Gastrocnemius medialis (tissue), 4 donors: ENCODE results near the gene NAIP.
"Not testable (repeated sequence)": the region's sequence is repeated elsewhere in the genome, so short reads cannot be mapped to it uniquely, and the experiment has no call there.

Experiments
- CTCF ChIP-seq, 5 experiments: fragments of 450-650 bp in 3 of 5; fragments of 200-600 bp in 2 of 5; sonication (generic) in 2 of 5; IDR thresholded peaks in 4 of 5; conservative IDR thresholded peaks in 1 of 5; 1 replicate in 4 of 5; 2 replicates in 1 of 5; pipeline ENCODE4 v1.5.1; 2016 to 2019; ENCODE audit warnings: antibody characterized with exemption in 5 of 5, mild to moderate bottlenecking in 3 of 5, moderate library complexity in 3 of 5
- POLR2A ChIP-seq, 2 donors: fragments of 450-650 bp; IDR thresholded peaks; one replicate each; pipeline ENCODE4 v1.6.1; 2017; ENCODE audit warnings: antibody characterized with exemption in 2 of 2, mild to moderate bottlenecking in 2 of 2, moderate library complexity in 2 of 2

- TF ChIP-seq CTCF (IDR thresholded peaks at IDR 0.05 in 4 of 5, conservative IDR thresholded peaks at IDR 0.05 in 1 of 5); POLR2A (IDR thresholded peaks at IDR 0.05): not testable (repeated sequence)
Measured at GRCh38 chr5:71067262-71067928, 42.3 kb upstream of the NAIP start, which contains the start of gene GTF2H2.
